ENCODE data around the gene HSPA13. TPM values are rescaled to one million over a fixed set of nuclear protein-coding genes. Genes with fewer than 3 reads are reported as not detected.
A peak's percentile ranks its signal among the peaks of the same experiment; 100 is the strongest.

The HSPA13 gene
- total RNA-seq (2014; rRNA removed; shearing (Covaris generic)) (69.7 and 76.2 TPM in 2 replicates), polyA plus RNA-seq (2016; fragmentation: Nextera tagmentation; extraction: Ambion mirVana) (51.4 and 51.6 TPM in 2 replicates)

DNA sequence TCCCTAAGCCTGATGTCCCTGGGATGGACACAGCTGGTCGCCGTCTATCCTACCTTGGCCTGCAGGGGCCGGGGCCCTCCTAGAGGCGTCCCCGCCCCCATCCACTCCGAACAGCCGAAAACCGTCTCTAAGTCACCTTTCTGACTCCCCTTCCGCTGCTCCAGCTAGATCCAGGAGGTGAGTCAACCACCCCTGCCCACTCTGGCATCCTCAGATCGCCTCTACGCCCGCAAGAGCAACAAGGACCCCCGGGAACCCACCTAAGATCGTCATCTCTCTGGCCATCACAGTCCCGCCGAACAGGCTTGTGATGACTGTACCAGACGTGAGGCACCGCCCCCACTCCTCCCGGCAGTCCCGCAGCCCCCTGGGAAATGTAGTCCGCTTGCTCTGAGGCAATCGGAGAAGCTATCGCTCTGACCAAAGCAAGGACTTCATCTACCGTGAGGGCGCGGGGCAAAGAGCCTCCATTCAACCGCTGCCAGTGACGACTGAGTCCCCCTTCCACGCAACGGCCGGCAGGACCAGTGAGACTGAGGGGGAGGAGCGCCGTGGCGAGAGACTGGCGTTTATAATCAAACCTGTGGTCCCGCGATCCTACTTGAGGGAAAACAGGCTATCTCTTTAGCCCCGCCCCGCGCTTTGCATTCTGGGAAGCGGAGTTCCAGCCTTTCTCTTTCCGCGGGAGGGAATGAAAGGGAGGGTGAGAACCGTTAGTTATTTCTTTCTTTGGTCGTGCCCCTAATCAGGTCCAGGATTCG is at the start of gene HSPA13:
Gene HSPA13, minus strand, starts transcription at position 312 of the 761 bp plus-strand sequence. Its CDS starts 27 bp downstream, at position 285.
- Histone ChIP-seq H3F3A (ENCODE audit: insufficient read depth) (no peaks in the 10 kb centered on the region), H3K9me3 (ENCODE audit: low read depth) (no peaks in the 10 kb centered on the region), H3K79me2 (ENCODE audit: insufficient read depth) (peaks cover 50% of the 10 kb centered on the region), H3K4me1 (ENCODE audit: insufficient read depth) (peaks cover 32% of the 10 kb centered on the region), H3K9ac (peak within 1 kb of the TSS; percentile 91), H3K9me2 (ENCODE audit: insufficient read depth) (no peaks in the 10 kb centered on the region), H3K4me2 (ENCODE audit: unreplicated experiment) (peak within 1 kb of the TSS; percentile 97), H4K20me1 (ENCODE audit: insufficient read depth) (no peaks in the 10 kb centered on the region), H3K4me3 (peak within 1 kb of the TSS; percentile 90), H3K27me3 (replicated peaks; ENCODE audit: insufficient read depth) (no peaks in the 10 kb centered on the region), H3K27ac (peak within 1 kb of the TSS; percentile 80), H3K36me3 (ENCODE audit: low read depth) (peaks cover 10% of the 10 kb centered on the region; the same call in 1 of the 2 replicates), H2AFZ (peak within 1 kb of the TSS; percentile 93)
- peak; percentile 100 for DNase-seq
- WGBS, 2 experiments (ENCODE audit: low coverage in 1 of 2, low lambda C conversion rate in 2 of 2, missing lambda C conversion rate in 2 of 2): 1% methylated on average over 43 to 46 of the region's 46 CpGs
- in situ Hi-C loops (cut with MboI): loop anchor here (25.0 kb wide), 1 partner anchor 1429 kb away; no protein-coding TSS in a partner anchor
- TF ChIP-seq EZH2phosphoT487 (IDR thresholded peaks at IDR 0.05; ENCODE audit: insufficient read depth, low read depth): no peak
- TF ChIP-seq EZH2 (IDR thresholded peaks at IDR 0.05; ENCODE audit: insufficient read depth, poor library complexity, severe bottlenecking): no peak

- H3K36me3 ChIP-seq (ENCODE audit: low read depth): no peaks in the 10 kb centered on the region
- in situ Hi-C loops (cut with MboI): no loop called here
- H3K9me2 ChIP-seq (ENCODE audit: insufficient read depth): no peaks in the 10 kb centered on the region
- TF ChIP-seq EZH2 (IDR thresholded peaks at IDR 0.05; ENCODE audit: insufficient read depth, poor library complexity, severe bottlenecking): no peak
- no peak for TF ChIP-seq EZH2phosphoT487 (IDR thresholded peaks at IDR 0.05; ENCODE audit: insufficient read depth, low read depth)
- no peaks in the 10 kb centered on the region for H4K20me1 ChIP-seq (ENCODE audit: insufficient read depth)
- H2AFZ ChIP-seq: no peak overlapping the region
- H3K4me1 ChIP-seq (ENCODE audit: insufficient read depth): no peaks in the 10 kb centered on the region
- H3K27ac ChIP-seq: no peak overlapping the region
- H3K9me3 ChIP-seq (ENCODE audit: low read depth): no peaks in the 10 kb centered on the region
- 32 to 38% methylated on average over 2 of the region's 2 CpGs for WGBS, 2 experiments (ENCODE audit: low coverage in 1 of 2, low lambda C conversion rate in 2 of 2, missing lambda C conversion rate in 2 of 2)
- H3K79me2 ChIP-seq (ENCODE audit: insufficient read depth): no peaks in the 10 kb centered on the region
- no peak for DNase-seq
- no peak overlapping the region for H3K9ac ChIP-seq
- H3F3A ChIP-seq (ENCODE audit: insufficient read depth): no peaks in the 10 kb centered on the region
- no peak overlapping the region for H3K4me2 ChIP-seq (ENCODE audit: unreplicated experiment)
- no peaks in the 10 kb centered on the region for H3K27me3 ChIP-seq (replicated peaks; ENCODE audit: insufficient read depth)
- no peak overlapping the region for H3K4me3 ChIP-seq
Measured at GRCh38 chr21:14418920-14419319, 36.0 kb upstream of the HSPA13 start.

- Histone ChIP-seq H3K4me1 (ENCODE audit: insufficient read depth) (no peaks in the 10 kb centered on the region), H3K9me3 (ENCODE audit: low read depth) (no peaks in the 10 kb centered on the region), H3K4me3 (no peak overlapping the region), H3K4me2 (ENCODE audit: unreplicated experiment) (no peak overlapping the region), H3K27me3 (replicated peaks; ENCODE audit: insufficient read depth) (no peaks in the 10 kb centered on the region), H2AFZ (no peak overlapping the region), H3K36me3 (ENCODE audit: low read depth) (no peaks in the 10 kb centered on the region), H3K9me2 (ENCODE audit: insufficient read depth) (no peaks in the 10 kb centered on the region), H3K79me2 (ENCODE audit: insufficient read depth) (no peaks in the 10 kb centered on the region), H3K27ac (no peak overlapping the region), H3F3A (ENCODE audit: insufficient read depth) (no peaks in the 10 kb centered on the region), H4K20me1 (ENCODE audit: insufficient read depth) (no peaks in the 10 kb centered on the region), H3K9ac (no peak overlapping the region)
- 49 to 55% methylated on average over 2 of the region's 2 CpGs for WGBS, 2 experiments (ENCODE audit: low coverage in 1 of 2, low lambda C conversion rate in 2 of 2, missing lambda C conversion rate in 2 of 2)
- TF ChIP-seq EZH2phosphoT487 (IDR thresholded peaks at IDR 0.05; ENCODE audit: insufficient read depth, low read depth): no peak
- no peak for TF ChIP-seq EZH2 (IDR thresholded peaks at IDR 0.05; ENCODE audit: insufficient read depth, poor library complexity, severe bottlenecking)
- in situ Hi-C loops (cut with MboI): no loop called here
- DNase-seq: no peak
Measured at GRCh38 chr21:14414932-14415508, 32.1 kb upstream of the HSPA13 start.

DNA sequence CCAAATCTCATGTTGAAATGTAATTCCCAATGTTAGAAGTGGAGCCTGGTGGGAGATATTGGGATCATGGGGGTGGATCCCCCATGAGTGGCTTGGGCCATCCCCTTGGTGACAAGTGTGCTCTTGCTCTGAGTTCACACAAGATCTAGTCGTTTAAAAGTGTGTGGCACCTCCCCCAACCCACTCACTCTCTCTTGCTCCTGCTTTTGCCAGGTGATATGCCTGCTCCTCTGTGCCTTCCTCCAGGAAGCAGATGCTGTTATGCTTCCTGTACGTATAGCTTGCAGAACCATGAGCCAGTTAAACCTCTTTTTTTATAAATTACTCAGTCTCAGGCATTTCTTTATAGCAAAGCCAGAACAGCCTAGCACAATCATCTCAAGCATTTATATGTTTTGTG is 23.0 kb upstream of the HSPA13 start:
- TF ChIP-seq EZH2phosphoT487 (IDR thresholded peaks at IDR 0.05; ENCODE audit: insufficient read depth, low read depth) (no peak), EZH2 (IDR thresholded peaks at IDR 0.05; ENCODE audit: insufficient read depth, poor library complexity, severe bottlenecking) (no peak)
- Histone ChIP-seq H3K4me3 (no peak overlapping the region), H4K20me1 (ENCODE audit: insufficient read depth) (no peaks in the 10 kb centered on the region), H3K9me3 (ENCODE audit: low read depth) (no peaks in the 10 kb centered on the region), H3K9me2 (ENCODE audit: insufficient read depth) (no peaks in the 10 kb centered on the region), H3K27me3 (replicated peaks; ENCODE audit: insufficient read depth) (no peaks in the 10 kb centered on the region), H3K9ac (no peak overlapping the region), H2AFZ (no peak overlapping the region), H3K36me3 (ENCODE audit: low read depth) (no peaks in the 10 kb centered on the region), H3K4me1 (ENCODE audit: insufficient read depth) (no peaks in the 10 kb centered on the region), H3K27ac (no peak overlapping the region), H3K4me2 (ENCODE audit: unreplicated experiment) (no peak overlapping the region), H3K79me2 (ENCODE audit: insufficient read depth) (no peaks in the 10 kb centered on the region), H3F3A (ENCODE audit: insufficient read depth) (no peaks in the 10 kb centered on the region)
- in situ Hi-C loops (cut with MboI): no loop called here
- 8 to 13% methylated on average over 2 of the region's 2 CpGs for WGBS, 2 experiments (ENCODE audit: low coverage in 1 of 2, low lambda C conversion rate in 2 of 2, missing lambda C conversion rate in 2 of 2)
- DNase-seq: no peak

All from GM23248 (cell line).